HG03558 (cell line): Measurements from ENCODE around the gene UBR1.

Source experiments
- ATAC-seq: cut with Tn5 transposase; IDR thresholded peaks from one replicate; pipeline ENCODE4 v1.9.1; 2021; ENCODE audit warnings: moderate number of reproducible peaks; ENCODE audit not compliant: unreplicated experiment; ENCODE audit errors: extremely low read depth

The UBR1 gene

GRCh38 chr15:43111354-43111753, 5.5 kb upstream of the UBR1 start:
- no peak for ATAC-seq

- no peak for ATAC-seq
These were observed 1.9 kb upstream of the UBR1 start for GRCh38 chr15:43107751-43108150.

- no peak for ATAC-seq
These were observed 620 bp upstream of the UBR1 start for GRCh38 chr15:43106486-43106829.

GRCh38 chr15:43105077-43105736, 631 bp downstream of the UBR1 start:
- ATAC-seq, result no peak

GRCh38 chr15:43104426-43104825, 1.4 kb downstream of the UBR1 start:
- no peak for ATAC-seq

GRCh38 chr15:43103907-43104306, 1.9 kb downstream of the UBR1 start:
- no peak for ATAC-seq

GRCh38 chr15:43102187-43102586, 3.7 kb downstream of the UBR1 start:
- no peak for ATAC-seq

GRCh38 chr15:43100971-43101370, 4.9 kb downstream of the UBR1 start:
- no peak for ATAC-seq

- ATAC-seq, result no peak
These were observed 6.6 kb downstream of the UBR1 start for GRCh38 chr15:43099105-43099845.

- ATAC-seq, result no peak
These were observed 9.4 kb downstream of the UBR1 start for GRCh38 chr15:43096411-43096810.

- ATAC-seq, result no peak
These were observed 10.0 kb downstream of the UBR1 start for GRCh38 chr15:43095708-43096347.

GRCh38 chr15:43095243-43095642, 10.6 kb downstream of the UBR1 start:
- no peak for ATAC-seq

GRCh38 chr15:43094416-43095030, 11.3 kb downstream of the UBR1 start:
- ATAC-seq, result no peak

- ATAC-seq, result no peak
These were observed 12.8 kb downstream of the UBR1 start for GRCh38 chr15:43093026-43093425.

- ATAC-seq, result no peak
These were observed 14.0 kb downstream of the UBR1 start for GRCh38 chr15:43091859-43092258.

- no peak for ATAC-seq
These were observed 19.3 kb downstream of the UBR1 start for GRCh38 chr15:43086551-43086950.

- no peak for ATAC-seq
These were observed 19.9 kb downstream of the UBR1 start for GRCh38 chr15:43085921-43086320.

- no peak for ATAC-seq
These were observed 23.3 kb downstream of the UBR1 start for GRCh38 chr15:43082509-43082908.

- ATAC-seq, result no peak
These were observed 24.6 kb downstream of the UBR1 start for GRCh38 chr15:43081283-43081682.

GRCh38 chr15:43071451-43071850, 34.4 kb downstream of the UBR1 start:
- no peak for ATAC-seq

- no peak for ATAC-seq
These were observed 34.9 kb downstream of the UBR1 start for GRCh38 chr15:43070893-43071292.
